IMR-90 (cell line): Measurements from ENCODE around the gene NUDT5. TPM values are rescaled to one million over a fixed set of nuclear protein-coding genes. Genes with fewer than 3 reads are reported as not detected.

Experiments
- ATAC-seq: fragments of 200-7000 bp; cut with Tn5 transposase; 2 replicates; pipeline ENCODE4 v1.9.1; 2020; ENCODE audit warnings: low read depth, mild to moderate bottlenecking, moderate library complexity
- BruUV-seq: library from RNA; stranded (reverse); fragments of 400-500 nt; replicated peaks from 2 replicates; lab custom pipeline; 2021; lab: Mats Ljungman, UMichigan
- CTCF ChIA-PET: fragments of 300-600 bp; formaldehyde crosslinking; extraction: SDS; loops from one replicate; lab custom pipeline; 2021; ENCODE audit warnings: antibody characterized with exemption; lab: Yijun Ruan, JAX
- POLR2A ChIA-PET: fragments of 300-600 bp; sonication (Branson Sonifier 250); formaldehyde crosslinking; loops from one replicate; lab custom pipeline; 2022; ENCODE audit warnings: antibody characterized with exemption; ENCODE audit not compliant: unreplicated experiment; lab: Charles Lee
- DNase-seq: peaks from one replicate; pipeline ENCODE4 v3.0.0; 2013
- H2AFZ ChIP-seq: replicated peaks from 2 replicates; pipeline ENCODE3; 2013; ENCODE audit warnings: low read length, mild to moderate bottlenecking; ENCODE audit not compliant: poor library complexity
- H2AK5ac ChIP-seq: 2 replicates; pipeline ENCODE4 v1.6.1; 2013; ENCODE audit warnings: low read depth, low read length, inconsistent platforms
- H2AK9ac ChIP-seq: replicated peaks from 2 replicates; pipeline ENCODE3; 2013; ENCODE audit warnings: mild to moderate bottlenecking, low read depth, low read length, moderate library complexity; ENCODE audit not compliant: poor library complexity
- H2BK120ac ChIP-seq: 2 replicates; pipeline ENCODE4 v1.6.1; 2013; ENCODE audit warnings: low read depth, low read length, inconsistent platforms
- H2BK15ac ChIP-seq: 3 replicates; pipeline ENCODE4 v1.6.1; 2013; ENCODE audit warnings: low read depth, low read length, inconsistent platforms
- H2BK20ac ChIP-seq: 2 replicates; pipeline ENCODE4 v1.6.1; 2013; ENCODE audit warnings: low read depth, mild to moderate bottlenecking, inconsistent platforms, low read length, moderate library complexity
- H2BK5ac ChIP-seq: 2 replicates; pipeline ENCODE4 v1.6.1; 2013; ENCODE audit warnings: mild to moderate bottlenecking, low read depth, low read length, inconsistent platforms; ENCODE audit not compliant: poor library complexity, severe bottlenecking
- H3K14ac ChIP-seq: replicated peaks from 2 replicates; pipeline ENCODE4 v1.6.1; 2013; ENCODE audit warnings: low read depth, low read length, inconsistent platforms
- H3K18ac ChIP-seq: 2 replicates; pipeline ENCODE4 v1.6.1; 2013; ENCODE audit warnings: low read depth, low read length, control low read depth
- H3K23ac ChIP-seq: 2 replicates; pipeline ENCODE4 v1.6.1; 2013; ENCODE audit warnings: low read depth, low read length, inconsistent platforms
- H3K27ac ChIP-seq: 2 replicates; pipeline ENCODE4 v1.5.1; 2013; ENCODE audit warnings: mild to moderate bottlenecking, control low read depth, low read length; ENCODE audit not compliant: insufficient read depth
- H3K27me3 ChIP-seq: 2 replicates; pipeline ENCODE4 v1.6.1; 2013; ENCODE audit warnings: low read length; ENCODE audit not compliant: control insufficient read depth, insufficient read depth
- H3K36me3 ChIP-seq: 2 replicates; pipeline ENCODE4 v1.6.1; 2013; ENCODE audit warnings: low read length, mixed read lengths; ENCODE audit not compliant: control insufficient read depth, insufficient read depth
- H3K4ac ChIP-seq: 2 replicates; pipeline ENCODE4 v1.6.1; 2013; ENCODE audit warnings: low read depth, low read length, inconsistent platforms
- H3K4me1 ChIP-seq: 2 replicates; pipeline ENCODE4 v1.6.1; 2013; ENCODE audit warnings: low read length, mixed read lengths; ENCODE audit not compliant: control insufficient read depth, insufficient read depth
- H3K4me2 ChIP-seq: 2 replicates; pipeline ENCODE4 v1.6.1; 2013; ENCODE audit warnings: low read depth, mild to moderate bottlenecking, control low read depth, low read length, moderate library complexity
- H3K4me3 ChIP-seq: 2 replicates; pipeline ENCODE4 v1.5.1; 2013; ENCODE audit warnings: low read depth, mild to moderate bottlenecking, control low read depth, low read length, moderate library complexity; ENCODE audit not compliant: insufficient read depth
- H3K56ac ChIP-seq: 2 replicates; pipeline ENCODE4 v1.6.1; 2013; ENCODE audit warnings: low read length, inconsistent platforms; ENCODE audit not compliant: insufficient read depth; ENCODE audit errors: extremely low read depth
- H3K79me1 ChIP-seq, 2 experiments: 2 replicates each; pipeline ENCODE4 v1.6.1; 2013; ENCODE audit warnings: low read length in 2 of 2, inconsistent platforms in 1 of 2, low read depth in 1 of 2
- H3K9ac ChIP-seq: 2 replicates; pipeline ENCODE4 v1.6.1; 2013; ENCODE audit warnings: low read depth, low read length, control low read depth
- H3K9me1 ChIP-seq: 2 replicates; pipeline ENCODE4 v1.6.1; 2013; ENCODE audit warnings: low read length, inconsistent platforms; ENCODE audit not compliant: insufficient read depth
- H3K9me3 ChIP-seq: 2 replicates; pipeline ENCODE4 v1.6.1; 2013; ENCODE audit warnings: low read length; ENCODE audit not compliant: control insufficient read depth, insufficient read depth
- H4K20me1 ChIP-seq: 2 replicates; pipeline ENCODE4 v1.6.1; 2013; ENCODE audit warnings: low read length, inconsistent platforms; ENCODE audit not compliant: insufficient read depth
- H4K5ac ChIP-seq: 2 replicates; pipeline ENCODE4 v1.6.1; 2013; ENCODE audit warnings: mild to moderate bottlenecking, low read depth, low read length, control low read depth
- H4K8ac ChIP-seq, 2 experiments: 2 replicates each; pipeline ENCODE4 v1.6.1; 2013; ENCODE audit warnings: low read depth in 2 of 2, low read length in 2 of 2, control low read depth in 1 of 2, inconsistent platforms in 1 of 2
- H4K91ac ChIP-seq: 2 replicates; pipeline ENCODE4 v1.6.1; 2013; ENCODE audit warnings: low read depth, low read length, inconsistent platforms; ENCODE audit not compliant: insufficient read depth
- BHLHE40 ChIP-seq: fragments of 150-350 bp; IDR thresholded peaks from 2 replicates; pipeline ENCODE4 v1.6.1; 2016; ENCODE audit warnings: mild to moderate bottlenecking, low read depth, low read length
- CHD1 ChIP-seq: IDR thresholded peaks from 2 replicates; pipeline ENCODE4 v1.6.1; 2012; ENCODE audit warnings: low read depth, low read length, improper control_type of control experiment
- CTCF ChIP-seq: conservative IDR thresholded peaks from 2 replicates; pipeline ENCODE4 v1.5.1; 2012; ENCODE audit warnings: mild to moderate bottlenecking, low read depth, low read length, improper control_type of control experiment
- ELK1 ChIP-seq: fragments of 150-350 bp; IDR thresholded peaks from 2 replicates; pipeline ENCODE4 v1.6.1; 2016; ENCODE audit warnings: low read depth, mild to moderate bottlenecking, low read length, moderate library complexity, borderline replicate concordance
- FOS ChIP-seq: fragments of 150-350 bp; IDR thresholded peaks from 2 replicates; pipeline ENCODE4 v1.6.1; 2016; ENCODE audit warnings: low read depth, low read length
- MAFK ChIP-seq: IDR thresholded peaks from 2 replicates; pipeline ENCODE4 v1.6.1; 2012; ENCODE audit warnings: low read depth, low read length, improper control_type of control experiment
- MAZ ChIP-seq: IDR thresholded peaks from 2 replicates; pipeline ENCODE4 v1.6.1; 2012; ENCODE audit warnings: low read depth, mild to moderate bottlenecking, low read length, improper control_type of control experiment, moderate library complexity, borderline replicate concordance
- MXI1 ChIP-seq: IDR thresholded peaks from 2 replicates; pipeline ENCODE4 v1.6.1; 2012; ENCODE audit warnings: low read depth, mild to moderate bottlenecking, low read length, moderate library complexity, borderline replicate concordance
- POLR2A ChIP-seq: IDR thresholded peaks from 2 replicates; pipeline ENCODE4 v1.6.1; 2012; ENCODE audit warnings: mild to moderate bottlenecking, low read depth, low read length
- RAD21 ChIP-seq: IDR thresholded peaks from 2 replicates; pipeline ENCODE4 v1.6.1; 2012; ENCODE audit warnings: low read length, improper control_type of control experiment
- RCOR1 ChIP-seq: IDR thresholded peaks from 2 replicates; pipeline ENCODE4 v1.6.1; 2012; ENCODE audit warnings: mild to moderate bottlenecking, low read length, improper control_type of control experiment; ENCODE audit not compliant: insufficient replicate concordance
- RFX5 ChIP-seq: IDR thresholded peaks from 2 replicates; pipeline ENCODE4 v1.8.0; 2012; ENCODE audit warnings: low read depth, mild to moderate bottlenecking, low read length, moderate library complexity
- SMC3 ChIP-seq: fragments of 150-350 bp; IDR thresholded peaks from 2 replicates; pipeline ENCODE4 v1.6.1; 2016; ENCODE audit warnings: low read depth, mild to moderate bottlenecking, antibody characterized with exemption, low read length, moderate library complexity
- WGBS, 2 experiments: methylation state at CpG; one replicate each; pipeline versions ENCODE4 v1.1.5 to v1.1.7; 2013; ENCODE audit warnings: missing lambda C conversion rate in 2 of 2; ENCODE audit not compliant: insufficient read length in 1 of 2; ENCODE audit errors: extremely low coverage in 2 of 2; 5-methylcytosine and 5-hydroxymethylcytosine counted together
- dilution Hi-C: fragments of 300-500 bp; cut with HindIII; formaldehyde crosslinking; loops from one replicate; pipeline ENCODE4 v1.14.3; 2018; ENCODE audit warnings: low sequenced_read_pairs; ENCODE audit not compliant: unreplicated experiment
- in situ Hi-C: fragments of 300-500 bp; cut with MboI; formaldehyde crosslinking; loops from 3 replicates; pipeline ENCODE4 v1.14.3; 2019; ENCODE audit warnings: low sequenced_read_pairs, inconsistent platforms, mixed read lengths
- intact Hi-C: fragments of 100-400 bp; cut with micrococcal nuclease; formaldehyde crosslinking; loops from 2 replicates; pipeline ENCODE4 v1.10.0; 2022
- polyA plus RNA-seq, 3 experiments: library from polyadenylated mRNA; depleted of rRNA; stranded (reverse); fragments of >200 nt; gene quantifications; 2 replicates each; pipeline ENCODE4 v1.2.3, GENCODE V29; 2012; ENCODE audit warnings: low replicate concordance in 1 of 3
- total RNA-seq: library from RNA; depleted of rRNA; stranded (reverse); fragments of >200 nt; gene quantifications from 2 replicates; pipeline ENCODE4 v1.2.3, GENCODE V29; 2012
- TF ChIP-seq, protein P1 (sequence below): fragments of 150-350 bp; IDR thresholded peaks from 2 replicates; pipeline ENCODE4 v1.6.1; 2017; ENCODE audit warnings: mild to moderate bottlenecking, antibody characterized with exemption, low read length, low read depth

NUDT5 gene
- total and polyA plus RNA-seq, 2 of the 4 experiments (the other 2 are of a cell fraction), result 70.1 to 74.6 TPM

DNA sequence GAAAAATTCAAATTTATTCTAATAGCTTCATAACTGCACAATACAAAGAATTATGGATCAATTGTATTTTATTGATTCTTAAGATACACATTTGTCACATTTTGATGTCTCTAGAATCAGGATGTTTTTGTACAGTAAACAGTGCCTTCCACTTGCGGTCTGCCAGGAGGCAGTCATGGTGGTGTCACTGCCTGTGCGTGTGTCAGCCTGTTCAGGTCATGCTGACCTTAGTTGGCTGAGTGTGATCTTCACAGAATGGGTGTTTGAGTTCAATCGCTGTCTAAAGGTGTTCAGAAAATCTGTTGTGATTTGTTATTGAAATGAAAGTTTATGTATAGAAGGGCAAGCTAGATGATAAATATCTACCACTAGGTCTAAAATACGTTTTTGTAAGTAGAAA lies 45.5 kb downstream of the NUDT5 start:
- Histone ChIP-seq H4K20me1 (no peaks in the 10 kb centered on the region; the same call in 1 of the 2 replicates), H3K79me1 (peaks cover 2 to 3% of the 10 kb centered on the region in 2 experiments; a peak in 3 of 4 replicates), H3K4me2 (no peak overlapping the region), H3K36me3 (peaks cover 16% of the 10 kb centered on the region), H4K5ac (no peak overlapping the region), H4K8ac (no peak overlapping the region), H2BK120ac (no peak overlapping the region), H2BK5ac (no peak overlapping the region), H2AK9ac (no peak overlapping the region), H3K4me3 (no peak overlapping the region), H3K18ac (no peak overlapping the region), H3K9ac (no peak overlapping the region), H2BK20ac (no peak overlapping the region), H3K14ac (no peak overlapping the region), H2AFZ (no peak overlapping the region), H3K27me3 (no peaks in the 10 kb centered on the region), H3K56ac (no peak overlapping the region), H2BK15ac (no peak overlapping the region), H3K9me1 (peaks cover 5% of the 10 kb centered on the region; the same call in 1 of the 2 replicates), H3K27ac (no peak overlapping the region), H3K4ac (no peak overlapping the region), H2AK5ac (0 out of 2 replicates have a peak overlapping the region, but pooled peaks have one; percentile 28), H3K4me1 (no peaks in the 10 kb centered on the region), H4K91ac (no peak overlapping the region), H3K9me3 (no peaks in the 10 kb centered on the region), H3K23ac (no peak overlapping the region)
- DNase-seq, result no peak
- ATAC-seq, result no peak
- POLR2A ChIA-PET, result no interaction called here
- WGBS, 2 experiments, result no CpG with 5 or more reads among the region's 4 CpGs
- BruUV-seq, result no TSS peak
- TF ChIP-seq CHD1, result no peak
- no peak for TF ChIP-seq BHLHE40
- TF ChIP-seq SMC3, result no peak
- no peak for TF ChIP-seq ELK1
- TF ChIP-seq, protein P1, sequence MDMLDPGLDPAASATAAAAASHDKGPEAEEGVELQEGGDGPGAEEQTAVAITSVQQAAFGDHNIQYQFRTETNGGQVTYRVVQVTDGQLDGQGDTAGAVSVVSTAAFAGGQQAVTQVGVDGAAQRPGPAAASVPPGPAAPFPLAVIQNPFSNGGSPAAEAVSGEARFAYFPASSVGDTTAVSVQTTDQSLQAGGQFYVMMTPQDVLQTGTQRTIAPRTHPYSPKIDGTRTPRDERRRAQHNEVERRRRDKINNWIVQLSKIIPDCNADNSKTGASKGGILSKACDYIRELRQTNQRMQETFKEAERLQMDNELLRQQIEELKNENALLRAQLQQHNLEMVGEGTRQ, result no peak
- no peak for TF ChIP-seq RFX5
- no peak for TF ChIP-seq CTCF
- no peak for TF ChIP-seq MXI1
- no peak for TF ChIP-seq MAFK
- TF ChIP-seq POLR2A, result no peak
- TF ChIP-seq RCOR1, result no peak
- no peak for TF ChIP-seq FOS
- no peak for TF ChIP-seq MAZ
- TF ChIP-seq RAD21, result no peak
- CTCF ChIA-PET, result no interaction called here
- dilution Hi-C loops, result no loop called here
- in situ Hi-C loops, result no loop called here
- intact Hi-C loops, result loop anchor here (10.0 kb wide), 1 partner anchor 1815 kb away; no protein-coding TSS in a partner anchor
